Measurements from ENCODE around the gene CDKAL1. TPM values are rescaled to one million over a fixed set of nuclear protein-coding genes. Genes with fewer than 3 reads are reported as not detected.

CDKAL1 gene
- total RNA-seq, 1 donor from 2014 or later, result 9.1 TPM

DNA sequence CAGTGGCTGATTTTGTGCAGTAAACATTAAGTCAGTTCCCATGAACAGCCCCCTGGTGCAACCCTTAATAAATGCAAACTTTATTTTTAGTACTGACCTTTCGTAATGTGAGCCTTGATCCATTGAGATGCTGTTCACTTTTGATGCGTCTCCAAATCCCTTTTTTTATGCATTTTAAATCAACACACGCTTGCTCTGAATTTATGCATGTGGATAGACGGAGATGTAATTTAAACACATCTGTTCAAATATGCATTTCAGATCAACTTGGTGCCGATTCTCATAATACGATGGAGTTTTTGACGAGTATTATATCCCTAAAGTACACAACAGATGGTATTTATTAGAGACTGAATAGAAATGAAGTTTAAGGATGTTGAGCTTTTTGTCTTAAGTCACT, 505.7 kb downstream of the CDKAL1 start:
- H3K4me1 ChIP-seq, result no peaks in the 10 kb centered on the region
- intact Hi-C loops (cut with micrococcal nuclease), result no loop called here
- TF ChIP-seq, protein P1, sequence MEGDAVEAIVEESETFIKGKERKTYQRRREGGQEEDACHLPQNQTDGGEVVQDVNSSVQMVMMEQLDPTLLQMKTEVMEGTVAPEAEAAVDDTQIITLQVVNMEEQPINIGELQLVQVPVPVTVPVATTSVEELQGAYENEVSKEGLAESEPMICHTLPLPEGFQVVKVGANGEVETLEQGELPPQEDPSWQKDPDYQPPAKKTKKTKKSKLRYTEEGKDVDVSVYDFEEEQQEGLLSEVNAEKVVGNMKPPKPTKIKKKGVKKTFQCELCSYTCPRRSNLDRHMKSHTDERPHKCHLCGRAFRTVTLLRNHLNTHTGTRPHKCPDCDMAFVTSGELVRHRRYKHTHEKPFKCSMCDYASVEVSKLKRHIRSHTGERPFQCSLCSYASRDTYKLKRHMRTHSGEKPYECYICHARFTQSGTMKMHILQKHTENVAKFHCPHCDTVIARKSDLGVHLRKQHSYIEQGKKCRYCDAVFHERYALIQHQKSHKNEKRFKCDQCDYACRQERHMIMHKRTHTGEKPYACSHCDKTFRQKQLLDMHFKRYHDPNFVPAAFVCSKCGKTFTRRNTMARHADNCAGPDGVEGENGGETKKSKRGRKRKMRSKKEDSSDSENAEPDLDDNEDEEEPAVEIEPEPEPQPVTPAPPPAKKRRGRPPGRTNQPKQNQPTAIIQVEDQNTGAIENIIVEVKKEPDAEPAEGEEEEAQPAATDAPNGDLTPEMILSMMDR (IDR thresholded peaks at IDR 0.05; ENCODE audit: borderline replicate concordance), result no peak

DNA sequence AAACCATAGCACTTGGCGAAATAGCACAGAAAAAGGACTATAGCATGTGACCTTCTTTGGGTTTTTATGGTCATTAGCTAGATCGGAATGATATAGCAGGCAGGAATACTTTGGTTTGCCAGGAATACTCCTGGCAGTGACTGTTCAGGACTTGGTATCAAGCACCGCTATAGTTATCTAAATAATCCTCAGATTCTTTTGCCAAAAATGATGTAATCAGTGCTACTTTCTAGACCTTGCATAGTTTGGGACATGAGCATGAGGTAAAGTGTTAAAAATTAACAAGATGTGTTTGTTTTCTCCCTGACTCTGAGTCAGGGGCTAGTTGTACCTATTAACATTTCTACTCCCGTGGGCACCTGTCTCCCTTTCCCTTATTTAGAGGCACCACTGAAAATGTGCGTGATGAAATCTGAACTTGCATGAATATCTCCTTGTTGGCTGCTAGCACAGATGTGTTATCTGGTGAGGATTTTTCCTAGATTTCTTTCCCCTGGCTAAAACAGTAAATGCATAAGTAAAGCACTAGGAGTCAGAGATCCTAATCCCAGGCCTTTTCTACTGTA, 511.0 kb downstream of the CDKAL1 start:
- DNase-seq, result no peak
- TF ChIP-seq, protein P1 (IDR thresholded peaks at IDR 0.05; ENCODE audit: borderline replicate concordance), result no peak
- no peaks in the 10 kb centered on the region for H3K9me3 ChIP-seq (replicated peaks)
- H3K36me3 ChIP-seq, result no peaks in the 10 kb centered on the region
- H3K4me3 ChIP-seq, result no peak overlapping the region
- no peaks in the 10 kb centered on the region for H3K27me3 ChIP-seq (ENCODE audit: low read depth)
- peaks cover 9% of the 10 kb centered on the region for H3K4me1 ChIP-seq
- intact Hi-C loops (cut with micrococcal nuclease), result no loop called here
- H3K27ac ChIP-seq (replicated peaks), result no peak overlapping the region

More for the DNA sequence above, 505.7 kb downstream of the CDKAL1 start:
- no peaks in the 10 kb centered on the region for H3K36me3 ChIP-seq
- H3K27ac ChIP-seq (replicated peaks), result no peak overlapping the region
- H3K4me3 ChIP-seq, result no peak overlapping the region
- DNase-seq, result no peak
- H3K27me3 ChIP-seq (ENCODE audit: low read depth), result no peaks in the 10 kb centered on the region
- H3K9me3 ChIP-seq (replicated peaks), result no peaks in the 10 kb centered on the region

DNA sequence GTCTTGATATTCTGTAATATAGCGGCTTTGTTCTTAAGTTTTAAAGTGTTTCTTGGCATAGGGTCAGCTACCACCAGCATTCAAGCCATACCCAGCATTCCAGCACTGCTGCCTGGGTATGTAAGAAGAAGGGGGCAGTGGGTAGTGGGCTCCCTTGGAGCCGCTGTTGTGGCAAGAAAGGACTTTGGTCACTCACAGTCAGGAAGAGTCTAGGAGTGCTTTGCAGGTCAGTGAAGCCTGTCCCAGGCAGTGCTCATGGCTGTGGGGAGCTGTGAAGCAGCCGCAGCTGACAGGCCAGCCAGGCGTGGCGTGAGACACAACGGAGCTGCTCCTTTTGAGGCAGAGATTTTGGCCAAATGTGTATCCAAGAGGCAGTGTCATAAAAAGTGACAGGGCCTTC, 512.0 kb downstream of the CDKAL1 start:
- DNase-seq, result no peak
- no peaks in the 10 kb centered on the region for H3K27me3 ChIP-seq (ENCODE audit: low read depth)
- no peak overlapping the region for H3K27ac ChIP-seq (replicated peaks)
- H3K4me3 ChIP-seq, result no peak overlapping the region
- no peaks in the 10 kb centered on the region for H3K9me3 ChIP-seq (replicated peaks)
- TF ChIP-seq, protein P1 (IDR thresholded peaks at IDR 0.05; ENCODE audit: borderline replicate concordance), result no peak
- H3K36me3 ChIP-seq, result no peaks in the 10 kb centered on the region
- intact Hi-C loops (cut with micrococcal nuclease), result no loop called here
- H3K4me1 ChIP-seq, result peaks cover 9% of the 10 kb centered on the region

DNA sequence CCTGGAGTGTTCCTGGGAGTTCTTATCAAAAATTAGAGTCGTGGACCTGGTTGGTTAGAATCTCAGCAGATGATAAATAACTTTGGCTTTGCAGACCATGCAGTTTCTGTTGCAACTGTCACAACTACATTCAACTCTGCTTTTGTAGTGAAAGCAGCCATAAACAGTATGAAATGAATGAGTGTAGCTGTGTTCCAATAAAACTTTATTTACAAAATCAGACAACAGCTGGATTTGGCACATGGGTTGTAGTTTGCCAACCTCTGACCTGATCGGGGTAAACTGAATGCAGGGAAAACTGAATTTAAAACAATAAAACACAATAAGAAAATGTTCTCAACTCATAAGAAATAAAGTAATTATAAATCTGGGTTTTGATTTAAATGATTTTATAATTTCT, 513.8 kb downstream of the CDKAL1 start:
- peaks cover 9% of the 10 kb centered on the region for H3K4me1 ChIP-seq
- H3K9me3 ChIP-seq (replicated peaks), result no peaks in the 10 kb centered on the region
- H3K27me3 ChIP-seq (ENCODE audit: low read depth), result no peaks in the 10 kb centered on the region
- H3K27ac ChIP-seq (replicated peaks), result no peak overlapping the region
- no peak overlapping the region for H3K4me3 ChIP-seq
- intact Hi-C loops (cut with micrococcal nuclease), result no loop called here
- H3K36me3 ChIP-seq, result no peaks in the 10 kb centered on the region
- TF ChIP-seq, protein P1 (IDR thresholded peaks at IDR 0.05; ENCODE audit: borderline replicate concordance), result no peak
- no peak for DNase-seq

DNA sequence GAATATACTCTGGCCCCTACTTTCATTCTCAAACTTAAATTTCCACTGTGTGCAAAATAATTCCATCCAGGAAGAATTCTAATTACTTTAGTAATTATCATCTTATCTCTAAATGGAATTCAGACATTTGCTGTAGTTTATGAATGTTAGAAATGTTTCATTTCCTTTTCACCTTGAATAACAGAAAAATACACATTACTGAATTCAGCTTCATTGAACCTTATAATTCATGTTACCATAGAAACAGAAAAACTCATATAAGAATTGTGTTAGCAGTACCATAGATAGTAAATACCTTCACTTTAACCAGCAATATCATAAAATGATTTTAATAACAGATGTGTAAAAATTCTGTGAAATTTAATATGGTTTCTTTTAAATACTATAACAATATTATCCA, 514.9 kb downstream of the CDKAL1 start:
- no peaks in the 10 kb centered on the region for H3K36me3 ChIP-seq
- TF ChIP-seq, protein P1 (IDR thresholded peaks at IDR 0.05; ENCODE audit: borderline replicate concordance), result no peak
- intact Hi-C loops (cut with micrococcal nuclease), result no loop called here
- peaks cover 9% of the 10 kb centered on the region for H3K4me1 ChIP-seq
- H3K9me3 ChIP-seq (replicated peaks), result no peaks in the 10 kb centered on the region
- DNase-seq, result no peak
- H3K27me3 ChIP-seq (ENCODE audit: low read depth), result no peaks in the 10 kb centered on the region
- H3K4me3 ChIP-seq, result no peak overlapping the region
- H3K27ac ChIP-seq (replicated peaks), result no peak overlapping the region
